HG03097 (cell line): ENCODE measurements around the gene LBR.

Source experiments
- ATAC-seq: cut with Tn5 transposase; IDR thresholded peaks from one replicate; pipeline ENCODE4 v1.9.1; 2021; ENCODE audit not compliant: unreplicated experiment, low FRiP score

Gene LBR

DNA sequence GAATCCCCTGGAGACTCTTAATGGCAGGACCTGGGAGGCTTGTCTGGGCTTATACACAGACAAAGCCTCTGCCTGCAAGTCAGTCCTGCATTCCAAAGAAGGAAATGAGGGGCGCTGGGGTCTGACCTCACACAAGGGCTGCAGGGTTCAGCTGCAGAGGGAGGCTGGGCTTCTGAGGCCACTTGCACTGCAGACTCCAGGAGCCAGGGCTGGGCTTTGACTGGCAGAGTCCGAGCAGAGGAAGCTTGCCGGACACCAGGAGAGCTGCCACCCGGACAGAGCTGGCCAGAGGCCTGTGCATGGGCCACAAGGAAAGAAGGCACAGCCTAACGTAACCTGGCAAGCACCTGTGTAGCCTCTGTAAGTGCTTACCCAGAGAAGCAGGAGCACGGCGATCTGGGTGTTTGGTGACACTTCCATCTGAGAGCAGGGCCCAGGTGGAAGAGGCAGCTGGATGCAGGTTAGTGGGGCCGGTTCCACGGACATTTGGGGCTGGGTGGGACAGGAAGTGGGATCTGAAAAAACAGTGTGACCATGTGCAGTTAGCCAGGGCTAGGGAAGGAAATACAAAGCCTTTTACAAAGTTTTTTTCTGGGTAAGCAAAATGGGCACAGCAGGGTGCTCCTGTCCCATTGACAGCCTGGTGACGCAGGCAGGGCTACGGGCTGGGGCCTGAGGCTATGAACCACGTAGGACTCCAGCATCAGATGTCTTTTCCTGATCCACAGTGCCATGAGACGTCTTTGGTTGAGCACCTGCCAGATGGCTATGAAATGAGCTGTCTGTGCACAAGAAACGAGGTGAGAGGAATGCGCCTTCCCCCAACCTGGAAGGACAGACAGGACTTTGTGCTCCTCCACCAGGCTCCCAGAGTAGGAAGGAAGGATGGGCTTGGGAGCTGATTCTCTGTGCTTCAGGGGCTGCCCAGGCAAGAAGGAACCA is 37.3 kb upstream of the LBR start:
- ATAC-seq: no peak

- no peak for ATAC-seq
Observed at GRCh38 chr1:225462714-225463574, 35.1 kb upstream of the LBR start.

- ATAC-seq: no peak
Observed at GRCh38 chr1:225462429-225462713, 34.5 kb upstream of the LBR start.

- ATAC-seq: no peak
Observed at GRCh38 chr1:225461533-225462428, 33.9 kb upstream of the LBR start.

- no peak for ATAC-seq
Observed at GRCh38 chr1:225460737-225461532, 33.1 kb upstream of the LBR start.

DNA sequence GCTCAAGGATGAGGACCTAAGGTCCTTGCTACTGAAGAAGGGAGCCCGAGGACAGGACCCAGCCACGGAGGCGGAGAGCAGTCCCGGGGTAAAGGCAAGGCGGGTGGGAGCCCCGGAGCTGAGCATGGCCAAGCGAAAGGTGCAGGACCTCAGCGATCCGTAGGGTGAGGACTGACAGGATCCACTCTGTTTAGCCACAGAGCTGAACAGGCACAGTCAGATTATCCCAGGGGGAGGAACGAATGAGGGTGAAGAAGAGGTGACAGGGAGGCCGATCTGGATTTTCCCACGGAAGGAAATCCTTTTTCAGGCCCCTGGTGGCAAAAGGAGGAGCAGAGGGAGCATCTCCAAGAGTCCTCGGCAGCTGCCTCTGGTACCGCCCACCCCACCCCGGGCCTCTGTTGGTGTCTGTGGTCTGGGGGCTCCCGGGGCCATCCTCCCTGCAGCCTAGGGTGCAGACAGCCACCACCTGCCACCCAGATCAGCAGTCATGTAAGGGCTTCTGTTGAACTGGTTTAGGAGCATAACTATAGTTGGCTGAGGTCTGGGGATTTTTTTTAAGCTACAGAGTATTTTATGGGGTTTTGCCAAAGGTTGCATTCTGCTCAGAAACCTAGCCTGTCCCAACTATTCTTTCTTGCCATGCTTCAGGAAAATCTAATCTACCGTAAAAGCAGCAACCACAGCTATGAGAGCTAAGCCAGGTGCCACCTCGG is 32.3 kb upstream of the LBR start:
- no peak for ATAC-seq

DNA sequence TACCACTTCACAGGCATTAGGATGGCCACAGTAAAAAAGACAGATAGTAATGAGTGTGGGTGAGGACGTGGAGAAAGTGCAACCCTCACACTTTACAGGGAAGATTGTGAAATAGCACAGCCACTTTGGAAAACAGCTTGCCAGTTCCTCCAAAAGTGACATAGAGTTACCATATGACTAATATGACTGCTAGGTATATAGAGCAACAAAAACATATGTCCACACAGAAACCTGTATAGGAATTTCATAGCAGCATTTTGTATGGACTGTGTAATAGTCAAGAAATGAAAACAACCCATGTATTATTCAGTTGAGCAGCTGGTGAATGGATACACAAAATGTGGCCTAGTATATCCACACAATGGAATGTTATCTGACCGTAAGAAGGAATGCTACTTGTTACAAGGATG is 30.4 kb upstream of the LBR start:
- ATAC-seq: no peak

DNA sequence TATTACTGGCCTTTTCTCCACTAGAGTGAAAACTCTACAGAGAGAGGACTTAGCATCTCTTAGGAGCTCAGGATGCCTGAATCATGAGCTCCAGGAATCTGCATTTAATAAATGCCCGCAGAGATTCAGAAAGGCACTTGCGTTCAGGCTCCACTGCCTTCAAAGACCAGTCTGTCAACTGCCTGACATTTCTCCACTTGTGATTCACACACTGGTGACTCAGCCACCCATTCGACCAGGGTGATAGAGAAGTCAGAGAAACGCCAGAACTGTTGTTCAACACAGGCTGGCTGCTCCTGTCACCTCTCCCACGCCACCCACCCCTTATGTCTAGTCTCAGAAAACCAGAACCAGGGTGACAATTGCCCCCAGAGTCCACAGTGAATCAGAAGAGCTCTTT is 26.9 kb upstream of the LBR start:
- no peak for ATAC-seq

GRCh38 chr1:225453797-225454648 is 26.2 kb upstream of the LBR start:
- ATAC-seq: no peak

- ATAC-seq: no peak
Observed at GRCh38 chr1:225451840-225452515, 24.1 kb upstream of the LBR start.

DNA sequence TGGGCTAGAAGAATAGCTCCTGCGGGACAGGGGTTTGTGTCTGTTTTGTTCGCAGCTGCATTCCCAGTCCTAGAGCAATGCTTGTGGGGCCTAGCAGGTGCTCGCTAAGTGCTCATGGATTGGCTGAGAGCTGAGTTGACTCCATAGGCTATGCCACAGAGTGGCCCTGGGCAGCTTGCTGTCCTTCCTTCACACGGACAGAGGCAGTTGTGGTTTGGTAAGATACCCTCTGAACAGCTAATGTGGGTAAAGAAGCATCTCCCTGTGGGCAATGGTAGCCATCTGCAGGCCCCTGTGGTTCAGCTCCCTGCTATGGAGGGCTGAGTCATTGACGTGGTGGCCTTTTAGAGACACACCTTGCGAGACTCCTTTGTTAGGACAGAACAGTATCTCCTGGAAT is 23.5 kb upstream of the LBR start:
- no peak for ATAC-seq

DNA sequence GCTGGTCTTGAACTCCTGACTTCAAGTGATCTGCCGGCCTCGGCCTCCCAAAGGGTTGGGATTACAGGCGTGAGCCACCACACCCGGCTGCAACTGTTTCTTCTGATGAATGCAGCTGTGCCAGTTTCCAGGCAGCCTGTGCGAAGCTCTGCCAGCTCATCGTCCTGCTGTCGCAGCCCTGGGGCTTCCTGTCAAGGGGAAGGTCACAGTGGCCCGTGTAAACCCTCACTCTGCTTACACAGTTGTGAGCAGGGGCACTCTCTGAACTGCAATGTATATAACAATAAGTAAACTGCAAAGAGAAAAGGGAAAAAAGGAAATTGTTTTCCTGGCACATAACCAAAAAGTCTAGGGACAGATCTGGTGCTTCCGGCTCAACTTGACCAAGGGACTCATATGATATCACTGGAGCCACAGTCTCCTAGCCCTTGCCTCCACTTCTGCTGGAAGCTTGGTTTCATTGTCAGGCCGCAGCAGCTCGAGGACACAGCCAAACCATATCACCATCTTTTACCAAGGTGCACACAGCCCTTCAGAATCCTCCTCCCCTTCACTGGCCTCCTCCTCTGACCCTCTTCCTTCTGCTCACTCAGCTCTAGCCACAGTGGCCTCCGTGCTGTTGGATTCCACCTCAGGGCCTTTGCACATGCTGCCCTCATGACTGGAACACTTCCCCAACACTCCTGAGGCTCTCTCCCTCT is 22.8 kb upstream of the LBR start:
- no peak for ATAC-seq

DNA sequence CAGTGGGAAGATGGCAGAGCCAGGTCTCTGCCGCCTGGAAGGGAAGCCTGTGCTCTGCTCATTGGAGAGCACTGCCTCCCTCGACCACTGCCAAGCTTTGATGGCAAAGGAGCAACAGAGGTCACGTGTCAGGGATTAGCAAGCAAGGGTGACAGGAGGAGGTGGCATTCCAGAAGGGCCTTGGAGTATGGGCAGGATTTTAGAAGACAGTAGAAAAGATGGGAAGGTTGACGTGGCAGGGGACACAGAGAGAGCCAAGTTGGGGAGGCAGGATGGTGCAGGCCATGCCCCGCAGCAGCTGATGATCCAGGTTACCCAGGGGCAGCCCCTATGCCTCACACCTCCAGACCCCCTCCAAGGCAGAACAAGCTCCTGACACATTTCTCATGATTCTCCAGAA is 21.9 kb upstream of the LBR start:
- no peak for ATAC-seq

GRCh38 chr1:225449261-225449660 is 21.4 kb upstream of the LBR start:
- ATAC-seq: no peak

DNA sequence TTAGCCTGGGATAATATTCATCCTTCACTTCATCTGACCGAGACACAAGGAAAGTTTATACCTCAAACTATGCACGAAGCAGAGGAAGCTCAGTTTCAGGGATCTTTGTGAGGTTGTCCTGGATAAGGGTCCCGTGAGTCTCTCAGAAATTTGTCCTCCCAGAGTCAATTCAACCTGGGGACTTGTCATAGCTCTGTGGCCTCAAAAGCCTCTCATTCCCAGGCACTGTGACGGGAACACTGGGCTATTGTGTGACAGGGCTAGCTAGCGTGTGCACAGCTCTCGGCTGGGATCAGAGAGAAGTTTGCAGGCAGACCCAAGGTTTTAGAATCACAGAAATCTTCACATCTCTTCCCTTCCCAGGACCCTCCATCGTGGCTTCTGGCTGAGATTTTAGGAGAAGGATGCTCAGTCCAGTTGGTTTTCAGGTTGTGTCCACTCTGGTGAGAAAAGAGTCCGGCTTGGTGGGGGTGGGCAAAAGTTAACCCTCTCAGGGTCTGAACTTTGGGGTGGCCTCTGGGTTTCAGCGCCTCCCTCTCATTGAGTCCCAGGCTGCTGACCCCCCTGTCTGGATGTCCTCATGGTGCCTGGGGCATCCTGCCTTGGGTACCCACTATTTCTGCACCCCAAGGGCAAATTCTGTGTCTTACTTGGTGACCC is 20.4 kb upstream of the LBR start:
- ATAC-seq: no peak

DNA sequence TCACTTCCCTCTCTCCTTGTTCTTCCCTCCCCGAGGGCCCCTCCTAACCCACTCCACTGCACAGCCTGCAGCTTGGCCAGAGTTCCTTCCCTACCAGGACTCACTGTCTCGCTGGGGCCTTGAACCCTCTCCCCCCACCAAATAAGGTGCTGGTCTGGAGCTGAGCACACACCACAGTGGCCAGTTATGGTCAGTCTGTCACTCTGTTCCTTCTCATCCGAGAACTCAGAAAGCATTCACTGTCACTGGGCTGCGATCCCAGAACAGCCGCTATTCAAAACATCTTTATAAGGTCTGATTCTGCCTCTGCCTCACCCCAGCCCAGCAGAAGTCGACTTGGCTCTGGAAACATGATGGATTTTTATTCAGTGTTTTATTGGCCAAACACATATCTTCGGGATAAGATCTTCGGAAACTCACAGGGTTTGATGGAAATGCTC is 19.8 kb upstream of the LBR start:
- no peak for ATAC-seq
